IMR-90 (cell line): ENCODE measurements around the gene SLX9. TPM values are rescaled to one million over a fixed set of nuclear protein-coding genes. Genes with fewer than 3 reads are reported as not detected.

ENCODE experiments used
- ATAC-seq: fragments of 200-7000 bp; cut with Tn5 transposase; 2 replicates; pipeline ENCODE4 v1.9.1; 2020; ENCODE audit warnings: low read depth, mild to moderate bottlenecking, moderate library complexity
- BruUV-seq: library from RNA; stranded (reverse); fragments of 400-500 nt; replicated peaks from 2 replicates; lab custom pipeline; 2021; lab: Mats Ljungman, UMichigan
- CTCF ChIA-PET: fragments of 300-600 bp; formaldehyde crosslinking; extraction: SDS; loops from one replicate; lab custom pipeline; 2021; ENCODE audit warnings: antibody characterized with exemption; lab: Yijun Ruan, JAX
- POLR2A ChIA-PET: fragments of 300-600 bp; sonication (Branson Sonifier 250); formaldehyde crosslinking; loops from one replicate; lab custom pipeline; 2022; ENCODE audit warnings: antibody characterized with exemption; ENCODE audit not compliant: unreplicated experiment; lab: Charles Lee
- DNase-seq: peaks from one replicate; pipeline ENCODE4 v3.0.0; 2013
- H2AFZ ChIP-seq: replicated peaks from 2 replicates; pipeline ENCODE3; 2013; ENCODE audit warnings: low read length, mild to moderate bottlenecking; ENCODE audit not compliant: poor library complexity
- H2AK5ac ChIP-seq: 2 replicates; pipeline ENCODE4 v1.6.1; 2013; ENCODE audit warnings: low read depth, low read length, inconsistent platforms
- H2AK9ac ChIP-seq: replicated peaks from 2 replicates; pipeline ENCODE3; 2013; ENCODE audit warnings: mild to moderate bottlenecking, low read depth, low read length, moderate library complexity; ENCODE audit not compliant: poor library complexity
- H2BK120ac ChIP-seq: 2 replicates; pipeline ENCODE4 v1.6.1; 2013; ENCODE audit warnings: low read depth, low read length, inconsistent platforms
- H2BK15ac ChIP-seq: 3 replicates; pipeline ENCODE4 v1.6.1; 2013; ENCODE audit warnings: low read depth, low read length, inconsistent platforms
- H2BK20ac ChIP-seq: 2 replicates; pipeline ENCODE4 v1.6.1; 2013; ENCODE audit warnings: low read depth, mild to moderate bottlenecking, inconsistent platforms, low read length, moderate library complexity
- H2BK5ac ChIP-seq: 2 replicates; pipeline ENCODE4 v1.6.1; 2013; ENCODE audit warnings: mild to moderate bottlenecking, low read depth, low read length, inconsistent platforms; ENCODE audit not compliant: poor library complexity, severe bottlenecking
- H3K14ac ChIP-seq: replicated peaks from 2 replicates; pipeline ENCODE4 v1.6.1; 2013; ENCODE audit warnings: low read depth, low read length, inconsistent platforms
- H3K18ac ChIP-seq: 2 replicates; pipeline ENCODE4 v1.6.1; 2013; ENCODE audit warnings: low read depth, low read length, control low read depth
- H3K23ac ChIP-seq: 2 replicates; pipeline ENCODE4 v1.6.1; 2013; ENCODE audit warnings: low read depth, low read length, inconsistent platforms
- H3K27ac ChIP-seq: 2 replicates; pipeline ENCODE4 v1.5.1; 2013; ENCODE audit warnings: mild to moderate bottlenecking, control low read depth, low read length; ENCODE audit not compliant: insufficient read depth
- H3K27me3 ChIP-seq: 2 replicates; pipeline ENCODE4 v1.6.1; 2013; ENCODE audit warnings: low read length; ENCODE audit not compliant: control insufficient read depth, insufficient read depth
- H3K36me3 ChIP-seq: 2 replicates; pipeline ENCODE4 v1.6.1; 2013; ENCODE audit warnings: low read length, mixed read lengths; ENCODE audit not compliant: control insufficient read depth, insufficient read depth
- H3K4ac ChIP-seq: 2 replicates; pipeline ENCODE4 v1.6.1; 2013; ENCODE audit warnings: low read depth, low read length, inconsistent platforms
- H3K4me1 ChIP-seq: 2 replicates; pipeline ENCODE4 v1.6.1; 2013; ENCODE audit warnings: low read length, mixed read lengths; ENCODE audit not compliant: control insufficient read depth, insufficient read depth
- H3K4me2 ChIP-seq: 2 replicates; pipeline ENCODE4 v1.6.1; 2013; ENCODE audit warnings: low read depth, mild to moderate bottlenecking, control low read depth, low read length, moderate library complexity
- H3K4me3 ChIP-seq: 2 replicates; pipeline ENCODE4 v1.5.1; 2013; ENCODE audit warnings: low read depth, mild to moderate bottlenecking, control low read depth, low read length, moderate library complexity; ENCODE audit not compliant: insufficient read depth
- H3K56ac ChIP-seq: 2 replicates; pipeline ENCODE4 v1.6.1; 2013; ENCODE audit warnings: low read length, inconsistent platforms; ENCODE audit not compliant: insufficient read depth; ENCODE audit errors: extremely low read depth
- H3K79me1 ChIP-seq, 2 experiments: 2 replicates each; pipeline ENCODE4 v1.6.1; 2013; ENCODE audit warnings: low read length in 2 of 2, inconsistent platforms in 1 of 2, low read depth in 1 of 2
- H3K9ac ChIP-seq: 2 replicates; pipeline ENCODE4 v1.6.1; 2013; ENCODE audit warnings: low read depth, low read length, control low read depth
- H3K9me1 ChIP-seq: 2 replicates; pipeline ENCODE4 v1.6.1; 2013; ENCODE audit warnings: low read length, inconsistent platforms; ENCODE audit not compliant: insufficient read depth
- H3K9me3 ChIP-seq: 2 replicates; pipeline ENCODE4 v1.6.1; 2013; ENCODE audit warnings: low read length; ENCODE audit not compliant: control insufficient read depth, insufficient read depth
- H4K20me1 ChIP-seq: 2 replicates; pipeline ENCODE4 v1.6.1; 2013; ENCODE audit warnings: low read length, inconsistent platforms; ENCODE audit not compliant: insufficient read depth
- H4K5ac ChIP-seq: 2 replicates; pipeline ENCODE4 v1.6.1; 2013; ENCODE audit warnings: mild to moderate bottlenecking, low read depth, low read length, control low read depth
- H4K8ac ChIP-seq, 2 experiments: 2 replicates each; pipeline ENCODE4 v1.6.1; 2013; ENCODE audit warnings: low read depth in 2 of 2, low read length in 2 of 2, control low read depth in 1 of 2, inconsistent platforms in 1 of 2
- H4K91ac ChIP-seq: 2 replicates; pipeline ENCODE4 v1.6.1; 2013; ENCODE audit warnings: low read depth, low read length, inconsistent platforms; ENCODE audit not compliant: insufficient read depth
- CEBPB ChIP-seq: IDR thresholded peaks from 2 replicates; pipeline ENCODE4 v1.6.1; 2012; ENCODE audit warnings: low read depth, low read length, improper control_type of control experiment
- CHD1 ChIP-seq: IDR thresholded peaks from 2 replicates; pipeline ENCODE4 v1.6.1; 2012; ENCODE audit warnings: low read depth, low read length, improper control_type of control experiment
- ELK1 ChIP-seq: fragments of 150-350 bp; IDR thresholded peaks from 2 replicates; pipeline ENCODE4 v1.6.1; 2016; ENCODE audit warnings: low read depth, mild to moderate bottlenecking, low read length, moderate library complexity, borderline replicate concordance
- FOS ChIP-seq: fragments of 150-350 bp; IDR thresholded peaks from 2 replicates; pipeline ENCODE4 v1.6.1; 2016; ENCODE audit warnings: low read depth, low read length
- MAFK ChIP-seq: IDR thresholded peaks from 2 replicates; pipeline ENCODE4 v1.6.1; 2012; ENCODE audit warnings: low read depth, low read length, improper control_type of control experiment
- MXI1 ChIP-seq: IDR thresholded peaks from 2 replicates; pipeline ENCODE4 v1.6.1; 2012; ENCODE audit warnings: low read depth, mild to moderate bottlenecking, low read length, moderate library complexity, borderline replicate concordance
- POLR2A ChIP-seq: IDR thresholded peaks from 2 replicates; pipeline ENCODE4 v1.6.1; 2012; ENCODE audit warnings: mild to moderate bottlenecking, low read depth, low read length
- RAD21 ChIP-seq: IDR thresholded peaks from 2 replicates; pipeline ENCODE4 v1.6.1; 2012; ENCODE audit warnings: low read length, improper control_type of control experiment
- RCOR1 ChIP-seq: IDR thresholded peaks from 2 replicates; pipeline ENCODE4 v1.6.1; 2012; ENCODE audit warnings: mild to moderate bottlenecking, low read length, improper control_type of control experiment; ENCODE audit not compliant: insufficient replicate concordance
- RFX5 ChIP-seq: IDR thresholded peaks from 2 replicates; pipeline ENCODE4 v1.8.0; 2012; ENCODE audit warnings: low read depth, mild to moderate bottlenecking, low read length, moderate library complexity
- SMC3 ChIP-seq: fragments of 150-350 bp; IDR thresholded peaks from 2 replicates; pipeline ENCODE4 v1.6.1; 2016; ENCODE audit warnings: low read depth, mild to moderate bottlenecking, antibody characterized with exemption, low read length, moderate library complexity
- WGBS, 2 experiments: methylation state at CpG; one replicate each; pipeline versions ENCODE4 v1.1.5 to v1.1.7; 2013; ENCODE audit warnings: missing lambda C conversion rate in 2 of 2; ENCODE audit not compliant: insufficient read length in 1 of 2; ENCODE audit errors: extremely low coverage in 2 of 2; 5-methylcytosine and 5-hydroxymethylcytosine counted together
- dilution Hi-C: fragments of 300-500 bp; cut with HindIII; formaldehyde crosslinking; loops from one replicate; pipeline ENCODE4 v1.14.3; 2018; ENCODE audit warnings: low sequenced_read_pairs; ENCODE audit not compliant: unreplicated experiment
- in situ Hi-C: fragments of 300-500 bp; cut with MboI; formaldehyde crosslinking; loops from 3 replicates; pipeline ENCODE4 v1.14.3; 2019; ENCODE audit warnings: low sequenced_read_pairs, inconsistent platforms, mixed read lengths
- intact Hi-C: fragments of 100-400 bp; cut with micrococcal nuclease; formaldehyde crosslinking; loops from 2 replicates; pipeline ENCODE4 v1.10.0; 2022
- polyA plus RNA-seq, 3 experiments: library from polyadenylated mRNA; depleted of rRNA; stranded (reverse); fragments of >200 nt; gene quantifications; 2 replicates each; pipeline ENCODE4 v1.2.3, GENCODE V29; 2012; ENCODE audit warnings: low replicate concordance in 1 of 3
- total RNA-seq: library from RNA; depleted of rRNA; stranded (reverse); fragments of >200 nt; gene quantifications from 2 replicates; pipeline ENCODE4 v1.2.3, GENCODE V29; 2012

Gene SLX9
- total and polyA plus RNA-seq, 2 of the 4 experiments (the other 2 are of a cell fraction) = 10.4 to 21.7 TPM

GRCh38 chr21:44955798-44956175 is 16.0 kb downstream of the SLX9 start:
- CTCF ChIA-PET = no interaction called here
- dilution Hi-C loops = no loop called here
- ATAC-seq = no peak

More at GRCh38 chr21:44955798-44956175, 16.0 kb downstream of the SLX9 start:
- Histone ChIP-seq H2AK5ac (peak overlapping the region; percentile 6; the same call in 1 of the 2 replicates), H2AFZ (no peak overlapping the region), H2BK5ac (no peak overlapping the region), H3K23ac (no peak overlapping the region), H3K56ac (no peak overlapping the region), H3K18ac (no peak overlapping the region), H2BK20ac (no peak overlapping the region), H4K8ac (peak overlapping the region in 1 of 2 experiments; percentile 19; a peak in 1 of 4 replicates), H2AK9ac (no peak overlapping the region), H3K4ac (no peak overlapping the region), H3K4me1 (peaks cover 15% of the 10 kb centered on the region), H3K14ac (no peak overlapping the region), H2BK120ac (peak overlapping the region; percentile 32; the same call in 1 of the 2 replicates), H3K79me1 (peaks cover 26 to 77% of the 10 kb centered on the region in 2 experiments), H4K5ac (no peak overlapping the region), H3K9me1 (0 out of 2 replicates have a peak, but pooled peaks cover 5% of the 10 kb centered on the region), H3K9ac (no peak overlapping the region), H3K4me2 (no peak overlapping the region), H2BK15ac (no peak overlapping the region), H3K9me3 (no peaks in the 10 kb centered on the region), H4K20me1 (peaks cover 7% of the 10 kb centered on the region), H3K36me3 (peaks cover 41% of the 10 kb centered on the region), H4K91ac (no peak overlapping the region; the same call in 1 of the 2 replicates), H3K27ac (no peak overlapping the region), H3K4me3 (no peak overlapping the region), H3K27me3 (no peaks in the 10 kb centered on the region)
- no peak for DNase-seq
- TF ChIP-seq ELK1 (no peak), MAFK (no peak), SMC3 (no peak), RFX5 (no peak), POLR2A (no peak), RAD21 (no peak), FOS (no peak), CHD1 (no peak), MXI1 (no peak), CEBPB (no peak), RCOR1 (no peak)
- WGBS, 2 experiments = 74% methylated on average over 5 of the region's 16 CpGs; no CpG with 5 or more reads in 1 of the 2 experiments
- BruUV-seq = no TSS peak
- in situ Hi-C loops (no loop called here), intact Hi-C loops (no loop called here)
- POLR2A ChIA-PET = no interaction called here
